ENCODE data around the gene GLIPR1L1. TPM values are rescaled to one million over a fixed set of nuclear protein-coding genes. Genes with fewer than 3 reads are reported as not detected.

GLIPR1L1 gene
- total RNA-seq, 1 donor from 2014 or later = not detected

- no peak for DNase-seq (ENCODE audit: low read depth)
Measured at GRCh38 chr12:75349946-75350345, 15.5 kb downstream of the GLIPR1L1 start.

GRCh38 chr12:75350413-75350812 is 15.9 kb downstream of the GLIPR1L1 start:
- no peak for DNase-seq (ENCODE audit: low read depth)

GRCh38 chr12:75354011-75354410 is 19.5 kb downstream of the GLIPR1L1 start:
- DNase-seq (ENCODE audit: low read depth) = no peak

- no peak for DNase-seq (ENCODE audit: low read depth)
Measured at GRCh38 chr12:75360920-75361319, 26.4 kb downstream of the GLIPR1L1 start.

GRCh38 chr12:75361408-75361807 is 26.9 kb downstream of the GLIPR1L1 start:
- DNase-seq (ENCODE audit: low read depth) = no peak

GRCh38 chr12:75364919-75365318 is 30.4 kb downstream of the GLIPR1L1 start:
- peak; percentile 76 for DNase-seq (ENCODE audit: low read depth)

- DNase-seq (ENCODE audit: low read depth) = no peak
Measured at GRCh38 chr12:75366629-75367028, 32.2 kb downstream of the GLIPR1L1 start.

GRCh38 chr12:75374971-75375370 is 40.5 kb downstream of the GLIPR1L1 start:
- no peak for DNase-seq (ENCODE audit: low read depth)

GRCh38 chr12:75378354-75378753 is 43.9 kb downstream of the GLIPR1L1 start:
- no peak for DNase-seq (ENCODE audit: low read depth)

- DNase-seq (ENCODE audit: low read depth) = peak; percentile 41
Measured at GRCh38 chr12:75389061-75389460, 54.6 kb downstream of the GLIPR1L1 start.

- no peak for DNase-seq (ENCODE audit: low read depth)
Measured at GRCh38 chr12:75389706-75390105, 55.2 kb downstream of the GLIPR1L1 start.

GRCh38 chr12:75390156-75390898 is 55.9 kb downstream of the GLIPR1L1 start:
- peak; percentile 12 for DNase-seq (ENCODE audit: low read depth)

GRCh38 chr12:75390899-75391538 is 56.5 kb downstream of the GLIPR1L1 start, which contains the start of gene GLIPR1L2:
TSS of gene GLIPR1L2 (plus strand) at chr12:75391089. CDS start at chr12:75391117, 28 bp downstream.
- DNase-seq (ENCODE audit: low read depth) = peak; percentile 99

GRCh38 chr12:75404231-75404630 is 69.8 kb downstream of the GLIPR1L1 start:
- DNase-seq (ENCODE audit: low read depth) = no peak

GRCh38 chr12:75407683-75408082 is 73.2 kb downstream of the GLIPR1L1 start:
- DNase-seq (ENCODE audit: low read depth) = no peak

- no peak for DNase-seq (ENCODE audit: low read depth)
Measured at GRCh38 chr12:75409830-75410229, 75.4 kb downstream of the GLIPR1L1 start.

GRCh38 chr12:75414671-75415070 is 80.2 kb downstream of the GLIPR1L1 start:
- DNase-seq (ENCODE audit: low read depth) = no peak

GRCh38 chr12:75419841-75420240 is 85.4 kb downstream of the GLIPR1L1 start:
- DNase-seq (ENCODE audit: low read depth) = no peak

All from myocyte (in vitro differentiated cells).